Cortex of kidney (tissue), 1 donor: ENCODE measurements around the gene AMOTL1.
"Not testable (repeated sequence)": the region's sequence is repeated elsewhere in the genome, so short reads cannot be mapped to it uniquely, and the experiment has no call there.

Source experiments
- DNase-seq: peaks from one replicate; lab custom pipeline; 2025; lab: John Stamatoyannopoulos, UW

Gene AMOTL1

GRCh38 chr11:94821439-94821838 is 53.3 kb downstream of the AMOTL1 start:
- DNase-seq = no peak

GRCh38 chr11:94822080-94822479 is 53.9 kb downstream of the AMOTL1 start:
- no peak for DNase-seq

DNA sequence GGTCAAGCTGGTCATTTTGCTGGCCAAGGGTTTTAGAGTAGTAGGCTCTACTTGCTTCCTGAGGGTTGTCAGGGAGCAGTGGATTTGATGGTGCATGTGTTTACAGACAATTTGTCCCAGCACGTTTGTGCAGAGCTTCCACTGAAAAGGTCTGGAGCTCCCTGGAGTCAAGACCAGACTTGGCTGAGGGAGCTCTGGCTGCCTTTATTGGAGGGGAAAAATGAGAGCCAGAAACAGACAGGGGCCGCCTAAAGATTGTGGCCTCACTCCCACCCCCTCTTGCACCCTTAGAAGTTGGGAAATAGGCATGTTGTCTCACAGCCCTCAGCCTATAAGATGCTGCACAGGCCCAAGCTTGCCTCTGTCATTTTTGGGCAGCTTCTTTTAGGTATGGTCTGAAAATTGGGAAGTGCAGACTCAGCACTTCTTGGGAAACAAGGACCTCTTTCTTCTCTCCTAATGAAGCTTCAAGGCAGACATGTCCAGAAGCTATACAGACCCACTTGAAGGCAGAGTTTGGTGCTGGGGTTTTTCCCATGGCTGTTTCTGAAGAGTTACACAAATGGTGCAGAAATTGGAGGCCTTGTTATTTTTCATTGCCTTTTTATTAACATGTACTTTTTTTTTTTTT is 55.1 kb downstream of the AMOTL1 start:
- no peak for DNase-seq

GRCh38 chr11:94825031-94825430 is 56.9 kb downstream of the AMOTL1 start:
- DNase-seq = no peak

GRCh38 chr11:94825481-94825880 is 57.3 kb downstream of the AMOTL1 start:
- DNase-seq = no peak

GRCh38 chr11:94826415-94826814 is 58.3 kb downstream of the AMOTL1 start:
- no peak for DNase-seq

DNA sequence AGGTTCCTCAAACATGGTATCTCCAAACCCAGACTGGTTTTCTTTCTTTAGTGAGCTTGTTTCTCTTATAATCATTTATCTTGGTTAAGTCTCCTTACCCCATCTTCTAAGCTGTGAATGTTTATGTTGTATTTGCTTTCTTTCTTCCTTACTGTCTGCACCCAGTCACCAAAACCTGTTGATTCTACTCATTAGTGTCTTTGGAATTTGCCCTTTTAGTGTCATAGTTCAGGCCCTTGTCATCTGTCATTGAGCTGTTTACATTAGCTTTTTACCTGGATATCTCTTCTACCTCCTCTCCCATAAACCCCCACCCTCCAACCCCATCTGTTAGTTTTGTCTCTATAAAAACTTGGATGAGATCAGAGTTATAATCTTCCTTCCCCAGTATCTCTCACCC is 59.9 kb downstream of the AMOTL1 start:
- no peak for DNase-seq

DNA sequence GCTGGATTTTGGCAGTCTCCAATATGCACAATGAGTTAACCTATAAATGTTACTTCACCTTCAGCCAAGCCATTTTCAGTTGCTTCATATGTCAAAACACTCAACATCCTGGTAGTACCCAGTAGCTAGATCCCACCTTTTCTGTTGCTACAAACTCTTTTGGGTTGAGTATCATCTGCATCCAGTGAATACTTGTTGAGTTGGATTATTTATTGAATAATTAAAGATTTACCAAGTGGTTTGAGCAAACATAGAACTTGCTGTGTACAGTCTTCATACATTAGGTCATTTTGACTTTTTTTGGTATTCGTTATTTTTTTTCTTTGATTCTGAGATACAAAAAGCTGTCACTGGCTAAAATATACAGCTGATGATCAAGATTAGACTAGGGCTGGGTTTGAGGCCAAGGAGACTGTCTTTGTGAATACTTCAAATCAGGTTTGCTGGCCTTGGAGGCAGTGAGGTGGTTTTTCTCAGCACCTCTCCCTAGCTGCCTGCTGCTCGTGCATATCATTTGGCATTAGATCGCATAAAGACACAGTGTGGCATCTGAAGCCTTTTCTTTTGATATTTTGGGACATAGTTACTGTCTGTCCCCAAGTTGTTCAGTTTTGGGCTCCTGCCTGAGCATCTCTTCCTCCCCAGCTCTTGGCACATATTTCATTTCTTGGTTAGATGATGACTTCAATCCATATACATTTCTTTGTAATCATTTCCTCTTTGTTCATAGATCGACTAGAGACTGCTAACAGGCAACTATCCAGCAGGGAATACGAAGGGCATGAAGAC is 62.8 kb downstream of the AMOTL1 start:
- DNase-seq = no peak

DNA sequence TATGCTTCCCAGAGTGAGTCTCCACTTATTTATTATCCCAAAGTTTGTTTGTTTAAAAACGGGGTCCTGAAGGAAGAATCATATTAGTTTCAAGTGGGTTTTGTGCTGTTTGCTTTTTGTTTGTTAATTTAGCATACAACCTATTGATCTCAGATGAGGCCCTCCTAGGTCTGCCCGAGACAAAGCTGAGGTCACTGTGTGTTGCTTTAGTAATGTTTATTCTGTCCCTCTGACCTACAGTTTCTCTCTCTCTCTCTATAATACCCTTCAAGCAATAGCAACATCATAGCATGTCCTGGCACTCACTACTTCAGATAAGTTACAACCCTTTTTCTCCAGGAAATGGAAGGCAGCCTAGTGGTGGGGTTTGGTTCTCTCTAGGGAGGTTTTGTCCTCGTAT is 63.4 kb downstream of the AMOTL1 start:
- DNase-seq = no peak

DNA sequence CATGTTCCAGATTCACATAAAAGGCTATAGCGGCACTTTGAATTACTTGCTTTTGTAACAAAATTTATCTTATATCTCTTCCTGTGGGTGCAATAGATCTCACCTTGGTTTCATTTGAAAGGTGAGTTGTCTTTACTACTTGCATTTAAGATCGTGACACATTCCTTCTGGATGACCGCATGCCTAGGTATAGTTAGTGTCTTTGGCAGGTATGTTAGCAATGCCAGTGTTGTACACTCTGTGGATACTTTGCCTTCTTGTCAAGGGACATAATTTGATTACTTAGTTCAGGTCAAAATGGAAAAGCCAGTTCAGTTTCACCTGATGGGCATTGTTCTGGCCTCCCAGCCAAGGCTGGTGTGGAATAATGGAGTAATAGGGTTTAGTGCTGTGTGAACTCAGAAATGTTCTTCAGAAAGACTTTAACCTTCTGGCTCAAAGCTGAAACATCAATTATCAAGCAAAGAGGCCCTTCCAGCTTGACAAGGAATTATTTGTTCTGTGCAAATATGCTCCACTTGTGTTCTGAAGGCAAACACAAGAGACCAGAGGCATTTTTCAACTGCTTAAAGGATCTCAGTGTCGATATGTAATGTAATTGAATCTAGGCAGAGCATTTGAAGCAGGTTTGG is 64.6 kb downstream of the AMOTL1 start:
- DNase-seq = no peak

DNA sequence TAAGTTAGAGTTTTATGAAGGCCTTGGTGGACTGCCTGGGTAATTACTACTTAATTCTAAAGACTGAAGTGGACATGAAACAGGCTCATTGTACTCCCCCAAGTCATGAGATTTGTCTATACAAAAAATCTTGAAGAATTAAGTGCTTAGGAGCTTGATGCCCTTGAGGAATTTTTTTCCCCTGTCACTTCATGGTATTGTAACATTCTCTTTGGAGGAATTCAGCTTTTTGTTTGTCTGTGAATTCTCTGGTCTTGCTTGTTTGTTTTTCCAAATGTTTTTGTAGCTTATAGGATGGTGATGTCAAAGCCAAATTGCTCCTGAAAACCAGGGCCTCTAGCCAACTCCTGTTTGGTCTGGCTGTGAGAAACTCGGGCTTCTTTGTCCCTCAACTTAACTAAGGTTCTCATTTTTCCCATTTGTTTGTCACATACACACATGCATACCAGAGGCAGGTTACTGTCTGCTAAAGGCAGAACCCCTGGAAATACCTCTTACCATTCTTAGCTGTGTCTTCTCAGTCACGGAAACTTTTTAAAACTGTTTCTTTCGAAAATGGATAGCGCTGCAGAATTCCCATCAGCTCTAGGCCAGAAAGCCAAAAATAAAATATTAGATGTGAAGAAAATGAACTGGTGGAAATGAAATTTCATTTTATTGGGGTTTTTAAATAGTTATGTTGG is 66.9 kb downstream of the AMOTL1 start:
- DNase-seq = no peak

- DNase-seq = no peak
These were observed 67.4 kb downstream of the AMOTL1 start for GRCh38 chr11:94835594-94835927.

DNA sequence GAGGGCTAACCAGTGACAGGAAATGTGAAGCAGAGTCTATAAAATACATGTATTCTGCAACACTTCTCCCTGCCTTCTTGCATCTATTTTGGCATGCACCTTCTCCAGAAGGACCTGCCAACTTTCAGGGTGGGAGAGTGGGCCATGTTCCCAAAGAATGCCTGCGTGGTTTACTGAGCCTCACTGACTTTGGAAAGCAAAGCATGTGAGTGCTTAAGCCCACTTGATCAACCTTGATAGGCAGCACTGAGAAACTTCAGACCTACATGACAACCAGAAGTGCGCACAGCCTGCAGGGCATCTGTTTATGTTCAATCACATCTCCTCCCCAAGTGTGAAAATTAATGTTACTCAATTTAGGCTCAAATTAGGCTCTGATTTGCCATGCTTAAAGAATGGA is 69.2 kb downstream of the AMOTL1 start:
- no peak for DNase-seq

DNA sequence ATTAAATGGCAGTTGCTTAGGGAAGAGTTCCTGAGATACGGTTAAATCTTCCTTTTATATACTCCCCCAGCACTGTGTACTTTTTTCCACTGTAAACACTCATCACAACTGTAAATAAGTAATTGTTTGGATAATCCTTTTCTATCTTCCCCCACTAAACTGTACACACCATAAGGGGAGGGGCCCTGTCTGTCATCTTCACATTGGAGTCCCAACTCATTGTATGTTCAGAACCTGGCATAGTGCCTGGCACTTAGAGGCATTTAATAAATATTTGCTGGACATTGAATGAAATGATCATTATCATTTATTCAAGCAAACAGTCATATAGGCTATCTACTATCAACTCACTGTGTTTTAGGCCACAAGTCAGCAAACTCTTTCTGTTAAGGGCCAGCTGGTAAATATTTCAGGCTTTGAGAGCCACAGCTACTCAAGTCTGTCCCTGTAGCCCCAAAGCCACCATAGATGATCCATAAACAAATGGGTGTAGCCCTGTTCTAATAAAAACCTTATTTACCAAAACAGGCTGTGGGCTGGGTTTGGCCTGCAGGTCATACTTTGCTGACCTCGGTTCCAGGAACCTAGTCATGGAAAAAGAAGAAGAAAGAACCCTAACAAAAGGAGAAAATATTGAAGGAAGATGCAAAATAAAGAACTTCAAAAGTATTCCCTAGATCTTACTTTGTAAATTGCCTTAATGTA is 70.0 kb downstream of the AMOTL1 start:
- no peak for DNase-seq

DNA sequence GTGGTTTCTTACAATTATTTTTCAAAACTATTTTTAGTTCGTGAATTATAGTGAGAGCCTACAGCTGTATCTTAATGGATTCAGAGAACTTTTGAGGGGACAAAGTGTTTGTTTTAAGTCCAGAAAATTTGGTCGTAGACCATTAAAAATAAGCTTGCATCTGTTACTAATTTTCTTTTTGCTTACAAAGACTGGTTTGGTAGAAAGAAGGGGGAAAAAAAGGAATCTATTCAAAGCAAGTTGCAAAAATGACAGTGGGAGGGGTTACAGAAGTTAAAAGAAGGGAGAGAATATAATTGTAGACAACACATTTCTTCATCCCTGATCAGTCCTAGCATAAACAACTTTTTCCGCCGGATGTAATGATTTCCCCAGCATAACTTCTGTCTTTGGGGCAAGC is 72.1 kb downstream of the AMOTL1 start:
- no peak for DNase-seq

DNA sequence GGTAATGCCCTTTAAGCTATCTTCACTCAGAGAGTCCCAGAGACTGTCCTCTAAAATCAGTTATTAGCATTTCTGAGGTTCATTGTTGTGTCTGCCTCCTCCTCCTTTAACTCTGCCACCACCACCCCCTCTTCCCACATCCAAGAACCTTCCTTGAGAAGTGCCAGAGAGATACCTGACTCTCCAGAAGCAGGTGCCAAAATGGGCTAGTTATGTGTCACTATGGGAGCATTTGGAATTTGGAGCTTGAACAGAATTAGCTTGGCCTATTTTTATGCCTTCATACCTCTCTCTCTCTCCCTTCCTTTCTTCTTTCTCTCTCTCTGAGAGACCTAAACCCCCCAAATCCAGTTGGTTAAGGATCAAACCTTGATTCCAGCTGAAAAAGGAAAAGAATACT is 75.9 kb downstream of the AMOTL1 start:
- DNase-seq = no peak

- no peak for DNase-seq
These were observed 77.5 kb downstream of the AMOTL1 start for GRCh38 chr11:94845622-94846021.

DNA sequence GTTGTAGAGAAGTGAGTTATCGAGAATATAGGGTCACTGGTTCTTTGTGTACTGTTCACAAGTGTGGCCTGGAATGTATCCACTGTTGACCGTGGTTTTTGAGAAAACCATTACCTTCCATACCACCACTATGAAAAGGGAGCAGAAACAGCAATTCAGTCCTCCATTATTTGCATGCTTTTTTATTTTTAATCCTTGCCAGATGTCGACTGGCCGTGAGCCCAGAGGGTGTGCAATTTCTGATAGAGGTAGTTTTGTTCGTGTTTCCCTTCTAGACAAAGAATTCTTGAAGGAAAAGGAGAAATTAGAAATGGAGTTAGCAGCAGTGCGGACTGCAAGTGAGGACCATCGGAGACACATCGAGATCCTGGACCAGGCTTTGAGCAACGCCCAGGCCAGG is 81.7 kb downstream of the AMOTL1 start:
- DNase-seq = no peak

DNA sequence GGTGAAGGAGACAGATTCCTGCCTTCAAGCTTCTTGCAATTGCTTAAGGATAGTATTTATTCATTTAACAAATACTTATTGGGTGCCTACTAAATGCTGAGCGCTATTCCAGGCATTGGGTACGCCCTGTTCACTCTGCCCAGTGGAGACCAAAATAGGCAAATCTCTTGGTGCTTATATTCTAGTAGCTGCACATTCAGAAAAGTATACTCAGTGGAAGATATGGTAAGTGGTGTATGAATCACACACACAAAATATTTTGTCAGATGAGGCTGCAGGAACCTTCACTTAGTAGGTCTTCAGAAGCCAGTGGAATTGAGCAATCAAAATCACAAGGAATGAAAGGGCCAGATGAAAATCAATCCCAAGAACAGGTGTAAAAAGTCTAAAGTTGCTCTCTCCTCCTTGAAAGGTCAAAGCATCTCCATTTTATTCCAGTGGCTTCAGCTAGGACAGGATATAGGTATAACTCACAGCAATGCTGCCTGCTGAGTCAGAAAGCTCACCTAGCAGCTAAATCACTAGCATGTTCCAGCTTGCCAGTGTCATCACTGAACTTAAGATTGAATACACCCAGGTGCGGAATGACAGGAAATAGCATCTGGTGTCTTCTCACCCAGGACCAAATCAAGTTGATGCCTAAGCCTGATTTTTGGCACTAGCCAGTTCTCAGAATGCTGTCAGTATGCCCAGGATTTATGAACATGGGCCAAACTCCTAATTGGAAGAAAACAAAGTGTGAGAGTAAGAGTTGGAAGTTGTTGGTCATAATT is 83.9 kb downstream of the AMOTL1 start:
- DNase-seq = no peak

GRCh38 chr11:94853288-94853687 is 85.1 kb downstream of the AMOTL1 start:
- DNase-seq = not testable (repeated sequence)

- no peak for DNase-seq
These were observed 85.7 kb downstream of the AMOTL1 start for GRCh38 chr11:94853836-94854235.
